ENCODE data around the gene CCDC88C. TPM values are rescaled to one million over a fixed set of nuclear protein-coding genes. Genes with fewer than 3 reads are reported as not detected.

CCDC88C gene
- total RNA-seq, 2 donors from 2014 or later, result 103 to 175 TPM

DNA sequence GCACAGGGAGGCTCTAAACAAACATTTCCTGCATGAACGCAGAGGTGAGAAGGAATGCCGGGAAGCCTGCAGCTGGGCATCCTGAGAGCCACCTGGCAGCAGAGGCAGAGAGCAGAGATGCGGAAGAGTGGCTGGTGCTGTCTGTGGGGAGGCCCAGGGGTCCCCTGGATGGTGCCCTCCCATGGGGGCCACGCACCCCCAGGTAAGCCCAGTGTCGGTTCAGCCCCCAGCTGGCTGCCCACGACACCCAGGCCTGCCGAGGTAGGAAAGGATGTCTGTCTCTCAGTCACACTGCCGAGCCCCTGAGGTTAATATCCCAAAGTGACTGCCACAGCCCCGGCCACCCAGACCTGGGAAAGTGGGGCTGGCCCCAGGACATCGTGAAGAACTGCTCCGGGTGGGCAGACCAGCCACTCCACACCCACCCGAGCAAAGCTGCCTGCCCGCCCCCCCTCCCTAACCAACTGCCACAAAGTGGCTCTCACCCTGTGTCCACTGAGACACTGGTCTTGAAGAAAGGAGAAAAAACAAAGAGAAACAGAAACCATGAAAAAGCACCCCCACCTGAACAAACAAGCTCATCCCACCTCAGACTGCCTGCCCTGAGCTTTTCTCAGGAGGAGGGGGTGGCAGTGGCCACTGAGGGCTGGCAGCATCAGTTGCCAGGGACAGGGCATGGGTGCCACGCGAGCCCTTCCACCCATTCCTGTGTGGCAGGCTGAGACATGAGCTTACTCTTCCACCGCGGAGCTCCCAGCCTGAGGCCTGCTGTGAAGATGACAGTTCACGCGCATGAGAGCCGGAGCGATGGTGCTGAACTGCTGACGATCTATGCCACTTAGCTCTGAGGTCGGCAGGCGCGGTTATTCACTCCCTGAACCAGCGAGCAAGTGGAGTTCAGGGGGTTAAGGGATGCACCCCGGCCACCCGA is 40.8 kb downstream of the CCDC88C start:
- H3K4me1 Mint-ChIP-seq (ENCODE audit: low read depth in 2 of 2), result peaks cover 91 to 98% of the 10 kb centered on the region in 2 donors
- H3K9me3 Mint-ChIP-seq, result no peaks in the 10 kb centered on the region
- peak overlapping the region; percentile 96 for H3K27ac Mint-ChIP-seq
- H3K4me3 Mint-ChIP-seq, result peak overlapping the region; percentile 79
- H3K36me3 Mint-ChIP-seq, result peaks cover 1% of the 10 kb centered on the region
- H3K27me3 Mint-ChIP-seq, result no peaks in the 10 kb centered on the region
- DNase-seq (ENCODE audit: low spot score) (peak; percentile 66), ATAC-seq (peak; percentile 15 to 44)

DNA sequence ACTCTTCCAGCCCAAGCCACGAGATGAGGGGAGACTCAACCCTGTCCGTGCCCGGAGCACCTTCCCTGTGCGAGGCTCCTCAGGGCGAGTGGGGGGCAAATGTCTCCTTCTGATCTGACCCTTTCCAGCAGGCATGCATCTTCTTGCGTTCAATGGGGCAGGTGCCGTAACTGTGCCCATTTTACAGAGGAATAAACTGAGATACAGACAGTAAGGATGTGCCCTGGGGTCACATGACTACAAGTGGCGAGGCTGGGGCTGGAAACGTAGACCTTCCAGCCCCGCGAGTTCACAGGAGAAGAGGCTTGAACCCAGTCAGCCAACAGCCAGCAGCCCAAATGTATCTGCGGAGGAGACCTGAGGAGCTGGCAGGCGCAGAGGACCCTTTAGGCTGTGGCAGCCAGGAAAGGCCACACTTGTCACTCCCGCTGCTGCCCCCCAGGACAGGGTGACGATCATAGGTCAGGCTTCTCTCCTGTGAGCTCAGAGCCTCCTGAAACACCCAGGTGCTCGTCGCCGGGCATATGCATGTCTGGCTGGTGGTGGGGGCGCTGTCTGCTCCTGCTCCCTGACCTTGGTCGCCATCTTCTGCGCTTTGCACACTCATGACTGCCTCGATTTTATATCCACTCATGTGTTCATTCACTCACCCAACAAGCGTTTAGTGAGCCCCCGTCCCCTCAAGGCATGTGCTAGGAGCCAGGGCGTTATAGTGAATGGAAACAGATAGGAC is 41.7 kb downstream of the CCDC88C start:
- Mint-ChIP-seq H3K27me3 (no peaks in the 10 kb centered on the region), H3K4me3 (peak overlapping the region; percentile 79), H3K27ac (peak overlapping the region; percentile 96), H3K9me3 (no peaks in the 10 kb centered on the region), H3K4me1 (ENCODE audit: low read depth in 2 of 2) (peaks cover 86 to 95% of the 10 kb centered on the region in 2 donors), H3K36me3 (no peaks in the 10 kb centered on the region)
- peak; percentile 38 for DNase-seq (ENCODE audit: low spot score)
- no peak for ATAC-seq

GRCh38 chr14:91374879-91375702 is 42.5 kb downstream of the CCDC88C start:
- peak overlapping the region; percentile 96 for H3K27ac Mint-ChIP-seq
- no peaks in the 10 kb centered on the region for H3K9me3 Mint-ChIP-seq
- no peaks in the 10 kb centered on the region for H3K36me3 Mint-ChIP-seq
- no peaks in the 10 kb centered on the region for H3K27me3 Mint-ChIP-seq
- H3K4me1 Mint-ChIP-seq (ENCODE audit: low read depth in 2 of 2), result peaks cover 82 to 94% of the 10 kb centered on the region in 2 donors
- peak; percentile 2 to 20 for ATAC-seq
- DNase-seq (ENCODE audit: low spot score), result no peak
- peak overlapping the region; percentile 79 for H3K4me3 Mint-ChIP-seq

DNA sequence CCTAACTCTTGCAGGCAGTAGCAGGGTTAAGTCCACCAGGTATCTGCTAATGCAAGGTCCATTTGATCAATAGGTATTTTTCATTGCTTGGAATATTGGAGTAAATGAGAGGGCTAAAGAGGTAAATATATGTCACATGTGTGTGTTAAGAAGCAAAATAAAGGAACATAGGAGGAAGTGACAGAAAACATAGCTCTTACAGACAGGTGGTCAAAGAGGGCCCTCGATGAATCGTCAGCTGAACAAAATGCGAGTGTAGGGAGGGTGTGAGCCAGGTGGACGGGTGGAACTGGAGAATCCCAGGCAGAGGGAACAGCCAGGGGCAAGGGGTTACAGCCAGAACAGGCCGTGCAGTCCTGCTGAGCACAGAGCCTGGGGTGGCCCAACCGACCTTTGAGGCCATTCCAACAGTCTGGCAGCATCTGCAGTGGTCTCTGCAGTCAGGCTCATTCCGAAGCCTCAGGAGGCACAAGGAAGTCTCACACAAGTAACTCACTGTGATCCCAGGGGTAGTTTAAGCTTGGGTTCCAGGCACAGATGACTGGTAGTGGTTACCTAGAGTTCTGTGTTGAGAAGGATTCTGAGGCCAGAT is 43.2 kb downstream of the CCDC88C start:
- no peak for ATAC-seq
- Mint-ChIP-seq H3K36me3 (no peaks in the 10 kb centered on the region), H3K27ac (peak overlapping the region; percentile 96), H3K27me3 (no peaks in the 10 kb centered on the region), H3K9me3 (no peaks in the 10 kb centered on the region), H3K4me1 (ENCODE audit: low read depth in 2 of 2) (peaks cover 82 to 94% of the 10 kb centered on the region in 2 donors), H3K4me3 (peak overlapping the region; percentile 79)
- no peak for DNase-seq (ENCODE audit: low spot score)

DNA sequence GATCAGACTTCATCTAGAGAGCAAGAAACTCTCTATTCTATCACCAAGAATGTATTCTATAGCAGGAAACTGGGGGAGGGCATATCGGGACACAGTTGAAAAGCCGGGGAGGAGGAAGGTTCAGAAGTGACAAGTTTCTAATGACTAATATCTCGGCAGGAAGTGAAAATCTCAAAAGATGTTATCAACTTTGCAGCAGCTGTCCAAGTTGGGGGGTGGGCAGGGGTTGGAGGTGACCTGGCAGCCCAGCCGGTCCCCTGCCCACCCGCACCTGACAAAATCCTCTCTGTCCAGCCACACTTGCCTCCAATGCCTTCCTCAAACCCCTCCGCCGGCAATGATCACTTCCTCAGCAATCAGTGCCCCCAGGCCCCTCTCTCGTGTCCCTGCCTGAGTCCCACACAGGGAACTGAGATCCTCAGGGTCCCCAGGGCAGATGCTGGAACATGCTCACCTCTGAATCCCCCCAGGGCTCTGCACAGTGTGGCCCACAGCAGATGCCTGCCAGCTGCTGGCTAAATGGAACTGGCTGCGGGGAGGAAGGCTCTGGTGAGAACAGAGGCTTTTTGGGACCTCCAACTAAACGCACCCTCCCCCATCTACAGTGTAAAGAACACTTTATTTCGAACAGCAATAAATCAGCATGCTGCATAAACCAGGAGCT is 43.9 kb downstream of the CCDC88C start:
- H3K36me3 Mint-ChIP-seq, result no peaks in the 10 kb centered on the region
- ATAC-seq (peak; percentile 48 to 61), DNase-seq (ENCODE audit: low spot score) (no peak)
- H3K4me1 Mint-ChIP-seq (ENCODE audit: low read depth in 2 of 2), result peaks cover 81 to 93% of the 10 kb centered on the region in 2 donors
- H3K9me3 Mint-ChIP-seq, result no peaks in the 10 kb centered on the region
- H3K4me3 Mint-ChIP-seq, result peak overlapping the region; percentile 79
- H3K27ac Mint-ChIP-seq, result peak overlapping the region; percentile 96
- H3K27me3 Mint-ChIP-seq, result no peaks in the 10 kb centered on the region

- Mint-ChIP-seq H3K27ac (peak overlapping the region; percentile 96), H3K4me1 (ENCODE audit: low read depth in 2 of 2) (peaks cover 78 to 93% of the 10 kb centered on the region in 2 donors), H3K9me3 (no peaks in the 10 kb centered on the region), H3K36me3 (no peaks in the 10 kb centered on the region), H3K4me3 (peak overlapping the region; percentile 79), H3K27me3 (no peaks in the 10 kb centered on the region)
- no peak for DNase-seq (ENCODE audit: low spot score)
- ATAC-seq, result peak; percentile 69 to 72
Measured at GRCh38 chr14:91372671-91373495, 44.7 kb downstream of the CCDC88C start.

DNA sequence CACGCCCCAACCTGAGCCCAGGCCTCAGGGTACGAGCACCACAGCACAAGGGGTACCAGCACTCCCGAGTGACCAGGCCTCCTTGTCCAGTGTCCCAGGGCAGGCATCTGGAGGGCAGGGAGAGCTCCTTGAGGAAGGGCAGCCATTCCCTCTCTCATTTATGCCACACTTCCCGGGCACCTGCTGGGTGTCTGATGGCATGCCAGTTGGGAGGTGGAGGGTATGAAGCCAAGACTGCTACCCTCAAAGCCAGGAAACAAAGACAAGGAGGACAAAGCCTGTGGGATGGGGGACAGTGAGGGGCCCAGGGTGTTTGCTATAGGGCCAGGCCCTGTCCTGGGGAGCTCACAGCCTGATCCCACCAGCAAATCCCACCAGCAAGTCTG is 45.6 kb downstream of the CCDC88C start:
- Mint-ChIP-seq H3K27ac (peak overlapping the region; percentile 96), H3K27me3 (no peaks in the 10 kb centered on the region), H3K36me3 (no peaks in the 10 kb centered on the region), H3K9me3 (no peaks in the 10 kb centered on the region), H3K4me1 (ENCODE audit: low read depth in 2 of 2) (peaks cover 78 to 94% of the 10 kb centered on the region in 2 donors), H3K4me3 (peak overlapping the region; percentile 79)
- DNase-seq (ENCODE audit: low spot score), result no peak
- no peak for ATAC-seq

DNA sequence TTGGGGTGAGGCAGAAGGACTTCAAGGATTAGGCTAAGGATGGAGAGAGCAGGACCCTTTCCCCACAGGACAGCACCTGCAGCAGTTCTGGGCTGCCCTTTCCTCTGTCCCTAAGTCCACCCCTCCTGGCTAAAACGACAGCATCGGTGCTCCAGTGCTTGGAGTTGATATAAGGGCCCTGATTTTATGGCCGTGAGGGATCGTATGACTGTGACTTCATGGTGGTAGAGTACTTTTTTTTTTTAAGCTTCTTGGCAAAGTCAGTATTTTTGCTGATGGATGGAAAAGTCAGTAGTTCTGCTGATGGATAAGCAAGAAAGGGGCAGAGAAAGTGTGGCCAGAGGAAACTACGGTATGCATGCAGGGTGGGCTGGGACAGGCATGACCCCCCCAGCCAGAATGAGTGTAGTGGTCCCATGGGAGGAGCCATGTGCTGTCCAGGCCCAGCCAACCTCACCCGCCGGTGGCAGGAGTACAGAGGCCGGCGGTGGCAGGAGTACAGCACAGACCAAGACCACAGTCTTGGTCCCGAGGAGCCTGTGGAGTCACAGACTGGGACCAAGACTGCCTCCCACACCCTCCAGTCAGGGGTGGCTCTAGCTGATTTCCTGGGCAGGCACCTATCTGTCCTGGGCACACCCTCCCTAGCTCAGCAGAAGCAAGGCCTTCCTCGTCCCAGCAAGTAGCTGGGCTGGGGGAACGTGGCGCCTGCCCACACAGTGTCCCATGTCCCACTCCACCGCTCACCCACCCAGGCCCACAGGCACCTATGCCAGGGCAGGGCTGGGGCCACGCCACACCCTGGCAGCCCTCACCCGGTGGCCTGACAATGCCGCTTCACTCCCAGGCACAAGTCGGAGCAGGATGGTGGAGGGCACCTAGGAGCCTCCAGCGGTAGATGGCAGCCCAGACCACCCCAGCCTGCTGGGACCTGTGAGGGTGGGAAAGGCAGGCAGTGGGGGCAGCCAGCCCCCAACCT is 46.3 kb downstream of the CCDC88C start:
- peaks cover 79 to 94% of the 10 kb centered on the region in 2 donors for H3K4me1 Mint-ChIP-seq (ENCODE audit: low read depth in 2 of 2)
- no peaks in the 10 kb centered on the region for H3K27me3 Mint-ChIP-seq
- no peaks in the 10 kb centered on the region for H3K9me3 Mint-ChIP-seq
- no peak for DNase-seq (ENCODE audit: low spot score)
- ATAC-seq, result no peak
- H3K36me3 Mint-ChIP-seq, result no peaks in the 10 kb centered on the region
- peak overlapping the region; percentile 80 for H3K4me3 Mint-ChIP-seq
- peak overlapping the region; percentile 96 for H3K27ac Mint-ChIP-seq

GRCh38 chr14:91369628-91370445 is 47.8 kb downstream of the CCDC88C start:
- Mint-ChIP-seq H3K4me1 (ENCODE audit: low read depth in 2 of 2) (peaks cover 78 to 87% of the 10 kb centered on the region in 2 donors), H3K4me3 (peak overlapping the region; percentile 80), H3K27ac (peak overlapping the region; percentile 96), H3K36me3 (no peaks in the 10 kb centered on the region), H3K27me3 (no peaks in the 10 kb centered on the region), H3K9me3 (no peaks in the 10 kb centered on the region)
- DNase-seq (ENCODE audit: low spot score) (peak; percentile 62), ATAC-seq (no peak)

DNA sequence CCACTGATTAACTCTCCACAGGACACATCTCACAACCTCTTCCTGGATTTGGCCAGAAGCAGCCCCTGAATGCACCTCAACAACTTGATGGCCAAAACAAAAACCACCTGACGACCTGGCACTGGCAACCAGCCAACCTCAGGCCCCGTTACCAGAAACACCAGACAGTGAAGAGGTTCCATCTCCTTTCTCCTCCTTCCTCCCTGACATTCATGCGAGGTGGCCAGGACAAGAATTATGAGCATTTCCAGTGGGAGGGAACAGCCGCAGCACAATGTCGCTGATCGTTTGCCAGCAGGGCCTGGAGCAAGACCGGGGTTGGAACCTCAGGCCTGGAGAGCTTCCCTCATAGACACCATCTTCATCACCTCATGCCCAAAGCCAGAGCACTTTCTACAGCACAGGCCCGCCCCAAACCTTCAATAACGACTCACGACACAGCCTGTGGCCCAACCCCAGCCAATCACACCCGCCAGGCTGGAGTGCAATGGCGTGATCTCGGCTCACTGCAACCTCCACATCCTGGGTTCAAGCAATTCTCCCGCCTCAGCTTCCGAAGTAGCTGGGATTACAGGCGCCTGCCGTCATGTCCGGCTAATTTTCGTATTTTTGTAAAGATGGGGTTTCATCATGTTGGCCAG is 48.7 kb downstream of the CCDC88C start:
- ATAC-seq (no peak), DNase-seq (ENCODE audit: low spot score) (peak; percentile 20)
- peak overlapping the region; percentile 96 for H3K27ac Mint-ChIP-seq
- peaks cover 74 to 85% of the 10 kb centered on the region in 2 donors for H3K4me1 Mint-ChIP-seq (ENCODE audit: low read depth in 2 of 2)
- H3K36me3 Mint-ChIP-seq, result no peaks in the 10 kb centered on the region
- no peaks in the 10 kb centered on the region for H3K27me3 Mint-ChIP-seq
- no peaks in the 10 kb centered on the region for H3K9me3 Mint-ChIP-seq
- H3K4me3 Mint-ChIP-seq, result peak overlapping the region; percentile 80

Data from natural killer cell treated with Interleukin-12 subunit alpha and Interleukin-12 subunit beta and Interleukin-15 and Interleukin-18, amount 100 ng/mL, for 72 hours (primary cell).